GM21390 (cell line): Measurements from ENCODE around the gene UBQLNL.

Experiments used
- ATAC-seq: cut with Tn5 transposase; IDR thresholded peaks from one replicate; pipeline ENCODE4 v1.9.1; 2021; ENCODE audit not compliant: unreplicated experiment

The UBQLNL gene, protein sequence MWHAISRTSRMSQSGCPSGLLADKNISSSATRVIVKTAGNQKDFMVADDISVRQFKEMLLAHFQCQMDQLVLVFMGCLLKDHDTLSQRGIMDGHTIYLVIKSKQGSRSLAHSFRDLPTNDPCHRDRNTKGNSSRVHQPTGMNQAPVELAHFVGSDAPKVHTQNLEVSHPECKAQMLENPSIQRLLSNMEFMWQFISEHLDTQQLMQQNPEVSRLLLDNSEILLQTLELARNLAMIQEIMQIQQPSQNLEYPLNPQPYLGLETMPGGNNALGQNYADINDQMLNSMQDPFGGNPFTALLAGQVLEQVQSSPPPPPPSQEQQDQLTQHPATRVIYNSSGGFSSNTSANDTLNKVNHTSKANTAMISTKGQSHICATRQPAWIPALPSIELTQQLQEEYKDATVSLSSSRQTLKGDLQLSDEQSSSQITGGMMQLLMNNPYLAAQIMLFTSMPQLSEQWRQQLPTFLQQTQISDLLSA

DNA sequence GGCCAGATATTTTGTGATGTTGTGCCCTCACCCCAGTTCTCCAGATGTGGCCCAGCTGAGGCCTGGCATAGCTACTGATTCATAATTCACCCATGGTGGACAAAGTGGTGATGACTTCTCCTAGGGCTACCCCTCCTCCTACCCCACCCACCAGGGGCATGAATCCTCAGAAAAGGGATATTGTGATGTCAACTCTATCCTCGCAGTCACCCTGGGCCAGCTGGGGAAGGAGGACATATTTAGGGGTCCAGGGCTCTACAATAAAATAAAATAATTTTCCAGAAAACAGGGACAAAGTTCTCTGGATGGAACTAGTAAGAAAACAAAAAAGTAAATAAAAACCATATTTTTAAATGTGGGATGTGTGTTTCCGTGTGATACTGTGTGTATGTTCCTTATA, at the start of gene UBQLNL:
Gene UBQLNL (minus strand): TSS at position 101 of the 400 bp plus-strand sequence. CDS start 258 bp downstream, outside the sequence.
- no peak for ATAC-seq

DNA sequence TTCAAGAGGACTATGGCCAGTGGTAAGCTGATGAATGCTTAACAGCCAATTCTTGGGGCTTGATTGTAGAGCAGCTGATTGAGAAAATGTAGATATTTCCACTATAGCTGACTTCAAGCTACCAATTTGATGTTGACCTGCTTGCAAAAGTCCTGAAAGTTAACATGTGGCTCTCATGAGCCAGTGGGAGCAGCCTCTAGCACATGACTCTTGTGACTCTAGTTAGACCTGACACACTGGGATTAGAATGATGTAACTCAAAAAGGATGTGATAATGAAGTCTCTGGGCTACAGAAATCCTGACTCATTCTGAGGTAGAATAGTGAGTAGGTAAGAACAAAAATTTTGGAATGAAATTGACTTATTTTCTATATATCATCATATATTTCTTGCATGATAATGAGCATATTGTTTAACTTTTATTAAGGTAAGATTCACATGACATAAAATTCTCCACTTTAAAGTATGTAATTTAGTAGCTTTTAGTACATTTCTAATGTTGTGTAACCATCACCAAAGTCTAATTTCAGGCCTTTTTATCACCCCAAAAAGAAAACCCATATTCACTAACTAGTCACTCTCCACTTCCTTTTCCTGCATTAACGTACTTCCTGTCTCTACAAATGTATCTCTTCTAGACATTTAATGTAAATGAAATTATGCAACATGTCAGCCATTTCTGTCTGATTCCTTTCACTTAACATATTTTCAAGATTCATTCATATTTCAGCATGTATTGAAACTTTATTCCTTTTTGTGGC, 47.9 kb upstream of the UBQLNL start:
- no peak for ATAC-seq

DNA sequence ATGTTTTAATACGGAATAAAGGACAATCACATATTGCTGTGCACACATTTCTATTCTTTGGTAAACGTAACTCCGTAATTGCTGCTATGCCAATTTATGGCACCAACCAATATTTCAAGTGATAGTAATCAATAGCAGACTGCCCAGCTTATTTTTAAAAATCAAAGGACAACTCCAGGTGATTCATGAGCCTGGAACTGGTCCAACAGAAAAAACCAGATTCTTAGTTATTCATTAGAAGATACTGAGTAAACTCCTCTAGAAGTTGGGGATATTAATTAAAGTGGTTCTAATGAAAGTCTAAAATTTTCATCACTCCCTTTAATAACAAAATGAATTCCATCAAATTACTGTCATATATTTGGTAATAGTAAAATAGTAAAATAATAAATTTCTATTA, 41.3 kb upstream of the UBQLNL start:
- ATAC-seq = no peak

DNA sequence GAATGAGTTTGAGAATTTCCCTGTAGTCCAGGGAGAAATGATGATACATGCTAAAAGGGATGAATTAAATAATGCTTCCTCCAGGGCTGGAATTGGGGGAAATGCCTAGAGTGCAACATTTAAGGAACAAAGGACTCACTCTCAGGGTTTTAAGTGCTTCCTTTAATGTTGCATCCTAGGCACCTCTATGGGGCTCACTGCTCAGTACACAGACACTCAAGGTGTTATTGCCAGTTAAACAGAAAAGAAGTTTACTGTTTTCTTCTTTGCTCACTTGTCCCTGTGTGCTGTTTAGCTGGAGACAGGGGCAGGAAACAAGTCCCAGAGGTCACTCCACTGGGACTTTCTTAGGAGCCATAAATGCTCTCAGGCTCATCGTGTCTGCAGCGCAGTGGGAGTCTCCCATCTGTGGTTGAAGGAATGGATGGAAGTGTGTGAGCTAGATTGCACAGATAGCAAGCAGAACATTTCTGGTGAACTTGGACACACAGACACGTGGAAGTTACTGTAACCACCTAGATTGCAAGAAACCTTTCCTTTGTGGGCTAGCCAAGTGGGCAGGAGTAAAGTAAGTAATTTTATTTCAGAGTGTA, 40.2 kb upstream of the UBQLNL start:
- ATAC-seq = no peak

DNA sequence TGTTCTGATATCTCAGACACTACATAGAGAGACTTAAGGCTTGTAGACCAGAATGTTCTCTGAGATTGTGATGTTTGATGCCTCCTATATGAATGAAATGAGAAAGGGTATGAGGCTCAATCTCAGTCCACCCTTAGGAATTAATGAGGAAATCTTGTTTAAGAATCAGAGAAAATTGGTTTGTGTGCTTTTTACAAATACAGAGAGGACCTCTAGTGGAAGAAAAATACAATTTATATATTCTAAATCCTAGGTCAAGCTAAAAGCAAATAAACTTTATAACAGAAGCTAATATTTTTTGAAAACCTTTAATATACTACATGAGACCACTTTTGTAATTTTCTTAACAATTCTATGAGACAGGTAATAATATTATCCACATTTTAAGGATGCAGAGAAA, 36.8 kb upstream of the UBQLNL start:
- no peak for ATAC-seq

DNA sequence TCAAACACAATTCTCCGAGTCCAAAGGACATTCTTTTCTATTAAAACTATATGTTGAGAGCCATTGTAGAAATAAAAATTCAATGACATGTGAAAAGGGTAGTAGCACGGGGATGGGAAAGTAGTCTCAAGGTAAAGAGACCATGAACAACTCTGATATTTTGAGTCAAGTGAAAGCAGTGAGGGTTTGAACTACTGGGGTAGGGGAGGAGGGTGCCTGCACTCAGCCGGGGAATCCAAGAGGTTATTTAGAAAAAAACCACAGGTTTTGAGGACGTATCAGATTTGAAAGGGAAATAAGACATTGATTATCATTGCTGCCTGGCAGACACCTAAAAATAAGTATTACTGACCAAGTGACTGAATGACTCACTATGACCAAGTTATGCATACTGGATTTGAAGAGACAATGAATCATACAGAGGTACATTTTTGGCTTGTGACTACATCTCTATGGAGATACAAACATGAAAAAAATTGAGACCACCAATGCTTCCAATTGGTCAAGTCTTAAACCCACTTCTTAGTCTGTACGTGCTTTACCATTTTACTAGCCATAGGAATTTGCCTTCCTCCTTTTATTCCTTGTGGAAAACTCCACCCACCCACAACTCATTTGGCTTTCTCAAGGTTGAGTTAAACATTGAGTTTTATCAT, 34.1 kb upstream of the UBQLNL start:
- ATAC-seq = peak; percentile 63

DNA sequence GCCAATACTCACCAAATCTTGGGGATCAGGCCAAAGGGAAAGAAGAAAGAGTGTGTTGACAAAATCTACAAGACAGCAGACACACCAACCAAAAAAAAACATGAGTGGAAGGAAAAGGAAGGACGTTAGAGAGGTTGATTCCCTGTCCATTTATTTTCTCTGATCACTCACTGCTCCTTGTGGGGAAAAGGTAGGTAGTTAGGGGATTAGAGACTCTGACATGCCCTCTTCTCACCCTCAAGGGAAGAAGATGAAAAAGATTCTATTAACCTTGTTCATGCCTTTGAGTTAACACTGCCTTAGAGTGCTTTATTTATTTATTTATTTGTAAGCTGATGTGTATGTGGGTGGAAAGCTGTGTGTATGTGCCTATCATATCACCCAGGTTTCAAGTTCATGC, 31.9 kb upstream of the UBQLNL start, which contains the start of gene OR52H1:
Gene OR52H1 (minus strand): TSS at position 101 of the 400 bp plus-strand sequence. CDS start 3,035 bp downstream, outside the sequence.
- ATAC-seq = no peak

DNA sequence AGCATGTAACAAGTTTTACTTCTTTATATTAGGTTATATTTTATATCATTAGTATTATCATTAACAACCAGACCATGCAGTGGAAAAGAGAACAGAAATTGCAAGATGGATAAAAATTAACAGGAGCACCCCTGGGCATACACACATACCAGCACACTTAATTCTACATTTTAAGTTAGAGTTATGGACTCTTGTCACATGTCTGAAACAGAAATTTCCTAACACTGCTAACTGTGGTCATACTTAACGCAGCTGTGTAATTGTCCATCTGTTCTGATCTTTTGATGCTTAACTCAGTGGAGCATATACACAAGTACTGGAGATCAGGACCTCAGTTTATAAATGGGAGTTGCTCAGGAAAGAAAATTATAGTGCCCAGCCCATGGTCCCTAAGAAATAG, 31.5 kb upstream of the UBQLNL start:
- no peak for ATAC-seq

DNA sequence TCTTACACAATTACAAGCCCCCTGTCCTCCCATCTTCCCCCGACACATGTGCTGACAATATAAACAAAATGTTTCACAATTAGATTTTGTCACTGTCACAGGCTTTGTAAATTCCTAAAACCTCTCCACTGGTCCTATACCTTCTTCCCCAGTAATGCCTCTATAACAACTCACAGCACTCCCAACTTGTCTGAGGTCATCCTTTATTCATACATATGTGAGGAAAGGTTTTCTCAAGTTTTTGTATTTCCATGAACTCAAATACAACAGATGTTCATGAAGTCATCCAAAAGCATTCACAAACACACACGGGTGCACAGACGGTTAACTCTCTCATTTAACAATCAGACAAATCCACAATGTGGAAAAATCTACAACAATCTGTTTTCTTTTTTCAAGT, 30.0 kb upstream of the UBQLNL start:
- no peak for ATAC-seq

DNA sequence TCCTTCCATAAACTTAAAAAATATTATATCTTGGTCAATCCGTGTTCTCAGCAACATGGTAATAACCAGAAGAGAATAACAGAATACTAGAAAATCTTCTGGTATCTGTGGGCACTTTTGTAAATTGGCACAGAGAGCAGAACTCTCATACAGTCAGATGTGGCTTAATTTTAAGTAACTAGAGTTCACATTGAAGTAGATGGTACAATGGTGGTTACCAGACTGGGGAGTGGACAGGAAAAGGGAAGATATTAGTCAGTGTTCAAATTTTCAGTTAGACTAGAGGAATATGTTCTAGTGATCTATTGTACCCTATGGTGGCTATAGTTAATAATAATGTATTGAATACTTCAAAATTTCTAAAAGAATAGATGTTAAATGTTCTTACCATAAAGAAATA, 24.9 kb upstream of the UBQLNL start:
- no peak for ATAC-seq

DNA sequence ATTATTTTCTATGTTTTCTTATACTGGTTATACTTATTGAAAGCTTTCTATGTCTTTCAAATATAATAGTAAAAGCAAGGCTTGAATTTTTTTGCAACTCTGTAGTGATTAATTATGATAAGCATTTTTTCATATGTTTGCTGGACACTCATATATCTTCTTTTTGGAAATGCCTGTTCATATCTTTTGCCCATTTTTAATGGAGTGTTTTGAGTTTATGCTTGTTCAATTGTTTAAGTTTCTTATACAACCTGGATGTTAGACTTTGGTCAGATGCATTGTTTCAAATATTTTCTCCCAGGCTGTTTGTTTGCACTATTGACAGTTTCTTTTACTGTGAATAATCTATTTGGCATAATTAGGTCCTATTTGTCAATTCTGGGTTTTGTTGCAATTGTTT, 20.0 kb upstream of the UBQLNL start:
- ATAC-seq = no peak

DNA sequence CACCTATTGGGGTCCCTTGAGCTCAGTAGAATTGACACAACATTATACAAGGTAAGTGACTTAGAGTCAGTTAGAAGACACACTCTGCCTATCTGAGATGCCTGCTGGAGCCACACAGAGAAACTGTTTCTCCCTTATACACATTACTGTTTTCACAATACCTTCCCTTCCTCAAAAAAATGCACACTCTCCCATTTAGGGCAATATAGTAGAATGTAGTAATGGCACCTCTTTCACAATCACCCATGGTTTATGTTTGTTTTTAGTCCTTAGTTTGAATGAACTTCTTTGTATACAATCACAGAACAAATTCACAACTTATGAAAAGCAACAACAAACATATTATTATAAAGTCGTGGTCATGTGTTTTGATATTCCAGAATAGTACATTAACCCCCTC, 17.5 kb upstream of the UBQLNL start:
- ATAC-seq = no peak

DNA sequence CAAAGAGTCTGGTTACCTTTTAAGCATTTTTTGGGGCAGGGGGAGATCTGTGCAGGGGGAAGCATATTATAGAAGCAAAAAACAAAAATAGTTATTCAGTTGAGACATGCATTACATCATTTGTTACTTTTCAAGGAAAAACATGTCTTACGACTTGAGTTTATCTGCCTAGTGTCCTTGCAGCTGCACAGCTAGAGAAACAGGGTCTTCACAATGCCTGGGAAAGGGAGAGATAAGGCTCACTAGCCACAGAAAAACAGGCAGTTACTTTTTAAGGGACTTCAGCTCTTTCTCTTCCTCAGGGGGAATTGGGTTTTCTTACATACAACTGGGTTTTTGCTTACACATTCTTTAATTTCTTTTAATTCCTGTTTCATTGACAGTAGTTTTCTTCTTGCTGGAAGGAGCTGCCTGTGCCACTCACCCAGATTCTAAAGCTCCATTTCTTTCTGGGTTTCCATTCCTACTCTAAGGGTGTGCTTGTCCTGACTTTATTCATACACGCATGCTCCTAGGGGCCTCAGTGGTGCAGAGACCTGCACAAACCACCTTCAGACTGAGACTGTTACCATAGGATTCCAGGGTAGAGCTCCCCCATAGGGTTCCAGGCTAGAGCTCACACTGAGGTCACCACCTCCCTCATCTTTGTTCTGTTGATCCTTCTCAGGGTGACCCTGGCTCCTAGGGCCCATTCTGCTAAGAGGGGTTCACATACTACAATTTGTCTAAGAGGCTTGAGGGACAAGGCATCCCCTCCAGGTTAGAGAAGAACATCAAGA, 14.7 kb upstream of the UBQLNL start:
- no peak for ATAC-seq

DNA sequence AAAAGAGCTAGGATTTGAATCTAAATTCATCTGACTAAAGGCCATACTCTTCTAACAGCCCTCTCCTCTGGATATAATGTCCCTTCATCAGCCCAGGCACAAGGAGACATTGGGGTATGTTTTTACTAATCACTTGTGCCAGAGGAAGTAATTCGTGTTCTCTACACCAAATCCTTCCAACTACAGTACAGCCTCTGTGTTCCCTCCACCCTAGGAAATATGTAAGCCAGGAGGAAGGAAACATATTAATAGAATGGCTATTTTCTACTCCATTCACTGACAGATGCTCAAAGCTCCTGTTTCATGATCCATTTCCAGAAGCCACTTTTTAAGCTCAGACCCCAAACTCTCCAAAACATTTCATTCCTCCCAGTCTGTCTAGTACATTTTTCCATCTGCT, 12.0 kb upstream of the UBQLNL start:
- no peak for ATAC-seq

DNA sequence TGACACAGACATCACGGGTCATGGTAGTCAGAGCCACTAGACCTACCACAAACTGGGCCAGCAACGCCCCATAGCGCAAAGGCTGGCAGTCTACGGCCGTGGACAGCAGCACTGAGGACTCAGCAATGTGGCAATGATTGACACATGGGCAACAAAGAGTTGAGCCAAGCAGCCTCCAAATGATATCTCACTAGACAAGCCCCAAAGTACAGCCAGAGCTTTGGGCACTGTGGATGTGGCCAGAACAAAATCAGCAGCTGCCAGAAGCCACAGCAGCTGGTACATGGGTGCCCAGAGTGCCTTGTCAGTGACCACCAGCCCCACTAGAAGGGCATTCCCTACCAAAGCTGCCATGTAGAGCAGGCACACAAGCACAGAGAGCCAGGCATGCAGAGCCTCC, 11.2 kb upstream of the UBQLNL start:
- ATAC-seq = no peak

DNA sequence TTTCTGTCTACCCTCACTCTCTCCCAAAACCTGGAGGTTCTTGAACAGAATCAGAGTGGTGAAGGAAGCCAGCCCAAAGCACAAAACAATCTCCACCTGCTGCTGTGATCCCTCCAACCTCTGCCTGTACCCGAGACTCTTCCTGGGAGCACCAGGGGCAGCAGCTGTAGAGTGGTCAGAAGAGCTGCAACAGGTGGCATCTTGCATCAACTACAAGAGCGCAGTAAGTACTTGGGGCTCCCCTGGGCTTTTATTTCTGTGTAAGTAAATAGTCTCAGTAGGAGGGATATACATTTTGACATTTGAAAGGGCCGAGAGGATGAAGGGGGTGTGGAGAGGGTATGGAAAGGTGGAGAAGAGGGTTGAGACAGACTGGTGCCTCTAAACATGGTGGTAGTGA, 8.3 kb upstream of the UBQLNL start:
- ATAC-seq = no peak

DNA sequence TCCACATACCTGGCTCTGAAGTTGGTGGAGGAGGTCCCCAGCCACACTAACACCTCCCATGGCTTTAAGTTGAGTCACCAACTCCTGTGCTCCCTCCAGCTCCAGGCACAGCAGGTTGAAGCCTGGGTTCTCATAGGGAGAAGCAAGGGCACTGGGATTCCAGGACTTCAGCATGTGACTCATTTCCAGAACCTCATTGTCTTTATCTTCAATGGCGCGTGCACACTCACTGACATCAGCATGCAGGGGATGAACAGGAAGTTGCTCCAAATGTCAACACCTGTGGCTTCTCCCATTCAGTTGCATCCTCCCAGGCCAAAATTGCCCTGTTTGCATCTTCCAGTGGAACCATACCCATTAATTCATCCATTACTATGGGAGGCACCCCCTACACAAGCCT, 5.8 kb upstream of the UBQLNL start:
- no peak for ATAC-seq

DNA sequence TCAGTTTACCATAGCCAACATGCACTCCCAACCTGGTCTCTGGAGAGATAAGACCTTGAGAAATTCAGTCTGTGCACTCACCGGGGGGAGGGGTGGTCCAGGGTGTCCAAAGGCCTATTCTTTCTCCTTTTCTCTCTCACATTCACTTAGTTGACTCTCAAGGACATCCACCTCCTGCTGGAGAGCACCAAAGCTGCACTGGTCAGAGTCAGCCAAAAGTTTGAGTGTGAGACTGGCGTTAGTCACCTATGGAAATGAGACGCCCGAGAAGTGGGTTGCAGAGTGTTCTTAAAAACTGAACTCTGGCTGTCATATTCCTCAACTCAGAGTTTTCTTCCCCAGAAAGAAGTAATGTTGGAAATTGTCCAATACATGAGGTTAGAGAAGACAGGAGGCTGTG, 5.0 kb upstream of the UBQLNL start:
- ATAC-seq = no peak

DNA sequence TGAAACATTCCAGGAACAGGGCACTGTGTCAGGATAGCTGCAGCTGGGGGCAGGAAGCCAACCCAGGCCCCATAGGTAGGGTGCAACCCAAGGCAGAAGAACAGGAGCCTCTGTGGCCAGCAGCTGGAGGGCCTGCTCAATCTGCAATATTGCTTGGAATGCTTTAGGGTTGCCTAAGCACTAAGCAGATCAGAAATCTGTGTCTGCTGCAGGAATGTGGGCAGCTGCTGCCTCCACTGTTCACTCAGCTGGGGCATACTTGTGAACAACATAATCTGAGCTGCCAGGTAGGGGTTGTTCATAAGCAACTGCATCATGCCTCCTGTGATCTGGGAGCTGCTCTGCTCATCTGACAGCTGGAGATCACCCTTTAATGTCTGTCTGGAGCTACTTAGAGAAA, 1.7 kb downstream of the UBQLNL start:
- no peak for ATAC-seq

DNA sequence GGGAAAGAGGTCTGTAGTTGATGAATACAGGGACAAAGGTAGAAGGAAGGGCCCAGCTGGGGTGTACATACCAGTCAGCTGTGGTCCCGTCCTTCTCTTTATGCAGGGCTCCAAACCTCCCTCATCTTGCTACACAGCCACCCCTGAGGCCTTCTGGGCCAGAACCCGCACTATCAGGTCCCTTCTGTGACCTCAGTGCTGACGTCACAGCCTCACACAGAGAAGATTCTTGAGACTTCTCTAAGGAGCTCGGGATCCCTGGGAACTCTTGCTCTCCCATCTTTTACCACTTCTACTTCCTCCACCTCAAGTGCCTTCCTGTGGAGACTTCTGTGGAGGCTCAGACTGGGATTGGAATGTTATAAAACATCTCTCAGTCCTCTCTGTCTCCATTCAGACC, 6.7 kb downstream of the UBQLNL start, which contains the start of gene UBQLN3:
Gene UBQLN3 (minus strand): TSS at position 155 of the 400 bp plus-strand sequence. CDS start 399 bp downstream, outside the sequence.
- no peak for ATAC-seq
